Activated CD8-positive, alpha-beta memory T cell treated with anti-CD3 and anti-CD28 coated beads for 24 hours (primary cell): ENCODE data around the gene OR5K1.

Source experiments
- DNase-seq: peaks from one replicate; pipeline ENCODE4 v3.0.0-alpha.2; 2020

Gene OR5K1

DNA sequence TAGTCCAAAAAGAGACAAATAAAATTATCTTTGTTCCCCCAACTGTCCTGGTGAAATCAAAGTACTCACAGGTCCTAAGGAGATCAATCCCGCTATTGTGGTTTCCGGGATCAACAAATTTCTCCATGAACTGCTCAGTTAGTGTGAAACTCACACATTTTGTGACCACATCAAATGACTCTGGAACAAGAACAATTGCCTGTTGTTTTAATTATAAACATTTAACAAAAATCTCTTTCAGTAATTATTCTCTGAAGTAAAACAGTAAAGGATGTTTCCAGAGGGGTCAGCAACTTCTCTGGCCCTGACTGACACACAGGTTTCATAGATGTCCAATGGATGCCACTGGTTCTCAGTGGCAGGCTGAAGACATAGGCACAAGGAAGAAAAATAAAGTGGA is 55.8 kb downstream of the OR5K1 start:
- no peak for DNase-seq

DNA sequence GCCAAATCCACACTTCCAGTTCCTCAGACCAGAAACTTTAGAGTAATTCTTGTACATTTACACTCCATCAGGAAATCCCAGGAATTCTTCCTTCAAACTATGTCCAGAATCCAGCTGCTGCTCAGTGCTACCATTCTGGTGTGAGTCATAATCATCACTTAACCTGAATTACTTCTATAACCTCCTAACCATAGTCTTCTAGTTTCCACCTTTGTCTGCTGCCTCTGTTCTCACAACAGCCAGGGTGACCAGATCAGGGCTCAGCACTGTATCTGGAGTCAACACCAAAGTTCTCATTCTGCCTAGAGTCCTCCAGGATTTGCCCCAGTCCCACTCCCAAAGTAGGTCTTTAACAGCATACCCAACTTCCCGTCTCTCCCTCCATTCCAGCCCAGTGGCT is 56.4 kb downstream of the OR5K1 start:
- no peak for DNase-seq

DNA sequence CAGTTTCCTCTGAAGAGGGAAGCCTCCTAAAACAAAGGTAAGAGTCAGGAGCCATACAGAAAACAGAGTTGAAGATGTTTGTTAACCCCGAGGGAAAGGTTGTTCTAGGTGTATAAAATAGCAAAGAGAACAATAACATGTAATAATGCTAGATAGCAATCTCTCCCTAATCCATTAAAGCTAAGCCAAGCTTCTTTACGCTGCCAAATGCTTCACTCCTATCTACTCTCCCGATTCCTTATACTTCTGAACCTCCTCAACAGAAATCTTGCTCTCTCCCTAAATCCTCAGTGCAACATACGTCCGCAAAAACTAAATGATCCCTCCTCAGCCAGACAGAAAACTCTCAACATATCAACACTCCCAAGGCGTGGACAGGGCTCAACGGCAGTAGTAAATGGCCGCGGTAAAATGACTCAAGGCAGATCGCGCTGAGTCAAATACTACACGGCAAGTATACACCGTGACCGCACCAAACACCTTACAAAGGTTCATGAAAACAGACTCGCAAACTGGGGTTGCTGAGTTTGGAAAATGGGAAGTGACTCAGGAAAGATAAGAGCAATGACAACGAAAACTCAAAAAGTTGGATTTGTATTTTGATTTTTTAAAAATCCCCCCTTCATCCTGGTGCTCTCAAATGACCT is 59.0 kb downstream of the OR5K1 start:
- peak; percentile 76 for DNase-seq
